Choroid plexus epithelial cell (primary cell): ENCODE measurements around the gene IL1RAPL1.
A peak's percentile ranks its signal among the peaks of the same experiment; 100 is the strongest.

Experiments used
- DNase-seq: peaks from one replicate; pipeline ENCODE4 v3.0.0-alpha.2; 2010; ENCODE audit warnings: low read depth
- H3K4me3 ChIP-seq: 2 replicates; pipeline ENCODE4 v1.5.1; 2011; ENCODE audit warnings: low read depth, mild to moderate bottlenecking, control low read depth, low read length, moderate library complexity
- CTCF ChIP-seq: conservative IDR thresholded peaks from 2 replicates; pipeline ENCODE4 v1.5.1; 2011; ENCODE audit warnings: low read depth, mild to moderate bottlenecking, control low read depth, inconsistent platforms, low read length, moderate library complexity

IL1RAPL1 gene

GRCh38 chrX:29890646-29891200 lies 1303.5 kb downstream of the IL1RAPL1 start:
- no peak overlapping the region for H3K4me3 ChIP-seq
- TF ChIP-seq CTCF = no peak
- DNase-seq = peak; percentile 34

- TF ChIP-seq CTCF = no peak
- no peak overlapping the region for H3K4me3 ChIP-seq
Observed at GRCh38 chrX:29902004-29902403, 1314.8 kb downstream of the IL1RAPL1 start.

GRCh38 chrX:29903360-29903759 lies 1316.1 kb downstream of the IL1RAPL1 start:
- TF ChIP-seq CTCF = peak; percentile 51
- peak; percentile 40 for DNase-seq
- no peak overlapping the region for H3K4me3 ChIP-seq

More at GRCh38 chrX:29902004-29902403, 1314.8 kb downstream of the IL1RAPL1 start:
- DNase-seq = no peak

- TF ChIP-seq CTCF = no peak
- no peak for DNase-seq
- H3K4me3 ChIP-seq = no peak overlapping the region
Observed at GRCh38 chrX:29911673-29912072, 1324.4 kb downstream of the IL1RAPL1 start.

GRCh38 chrX:29913647-29914046 lies 1326.4 kb downstream of the IL1RAPL1 start:
- no peak for TF ChIP-seq CTCF
- DNase-seq = no peak
- no peak overlapping the region for H3K4me3 ChIP-seq

GRCh38 chrX:29922607-29923006 lies 1335.4 kb downstream of the IL1RAPL1 start:
- no peak for DNase-seq

More at GRCh38 chrX:29922607-29923006, 1335.4 kb downstream of the IL1RAPL1 start:
- TF ChIP-seq CTCF = no peak
- H3K4me3 ChIP-seq = no peak overlapping the region
